Measurements from ENCODE around the gene THAP3.

The THAP3 gene

GRCh38 chr1:6668503-6668902 is 43.8 kb downstream of the THAP3 start:
- DNase-seq (ENCODE audit: insufficient read length) (no peak), FAIRE-seq (no peak)
- TF ChIP-seq POLR2AphosphoS5 (IDR thresholded peaks at IDR 0.05; ENCODE audit: low read depth, low read length) (no peak), POLR2A (IDR thresholded peaks at IDR 0.05; ENCODE audit: low read depth, low read length) (no peak), TAF1 (IDR thresholded peaks at IDR 0.05; ENCODE audit: borderline replicate concordance, low read depth, low read length) (no peak)

DNA sequence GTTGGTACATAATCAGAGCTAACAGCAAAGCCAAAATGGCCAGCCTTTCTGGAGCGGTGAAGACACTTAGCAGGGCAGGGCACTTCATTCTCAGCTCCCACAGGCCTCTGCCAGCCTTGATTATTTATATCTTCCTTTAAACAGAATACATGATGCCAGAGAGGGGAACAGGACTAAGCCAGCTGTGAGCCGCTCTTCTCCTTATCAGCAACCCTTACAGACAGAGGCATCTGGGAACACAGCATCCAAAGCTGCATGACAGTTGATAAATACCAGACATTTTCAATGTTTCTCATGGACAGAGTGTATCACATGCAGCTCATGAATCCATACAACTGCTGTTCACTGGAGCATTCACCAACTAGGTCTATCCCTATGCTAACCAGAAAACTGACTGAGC is 47.9 kb downstream of the THAP3 start:
- no peak for TF ChIP-seq POLR2AphosphoS5 (IDR thresholded peaks at IDR 0.05; ENCODE audit: low read depth, low read length)
- TF ChIP-seq TAF1 (IDR thresholded peaks at IDR 0.05; ENCODE audit: borderline replicate concordance, low read depth, low read length), result no peak
- TF ChIP-seq POLR2A (IDR thresholded peaks at IDR 0.05; ENCODE audit: low read depth, low read length), result no peak
- FAIRE-seq, result no peak
- no peak for DNase-seq (ENCODE audit: insufficient read length)

- no peak for FAIRE-seq
- no peak for TF ChIP-seq POLR2AphosphoS5 (IDR thresholded peaks at IDR 0.05; ENCODE audit: low read depth, low read length)
- DNase-seq (ENCODE audit: insufficient read length), result no peak
These were observed 49.2 kb downstream of the THAP3 start for GRCh38 chr1:6673816-6674398.

DNA sequence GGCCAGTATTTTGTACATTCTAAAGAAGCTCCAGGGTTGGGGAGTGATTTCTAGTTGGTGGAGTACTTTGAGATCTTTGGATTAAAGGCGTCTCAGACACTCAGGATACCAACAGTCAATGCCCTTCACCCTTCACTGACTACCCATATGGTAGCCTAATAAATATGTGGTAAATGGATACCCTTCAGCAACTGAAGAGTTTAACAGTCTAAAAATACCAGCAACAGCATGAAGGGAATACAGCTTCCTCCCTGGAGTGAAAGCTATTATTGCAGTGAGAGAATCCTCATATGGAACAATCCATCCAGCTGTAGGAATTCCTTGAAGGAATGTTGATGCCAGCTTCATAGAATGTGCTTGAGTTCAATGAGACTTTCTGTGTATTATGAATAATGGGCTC is 50.1 kb downstream of the THAP3 start:
- no peak for TF ChIP-seq TAF1 (IDR thresholded peaks at IDR 0.05; ENCODE audit: borderline replicate concordance, low read depth, low read length)
- TF ChIP-seq POLR2A (IDR thresholded peaks at IDR 0.05; ENCODE audit: low read depth, low read length), result no peak
- no peak for TF ChIP-seq POLR2AphosphoS5 (IDR thresholded peaks at IDR 0.05; ENCODE audit: low read depth, low read length)
- DNase-seq (ENCODE audit: insufficient read length) (no peak), FAIRE-seq (no peak)

GRCh38 chr1:6675941-6676340 is 51.3 kb downstream of the THAP3 start:
- FAIRE-seq, result no peak

More at GRCh38 chr1:6675941-6676340, 51.3 kb downstream of the THAP3 start:
- TF ChIP-seq TAF1 (IDR thresholded peaks at IDR 0.05; ENCODE audit: borderline replicate concordance, low read depth, low read length) (no peak), POLR2AphosphoS5 (IDR thresholded peaks at IDR 0.05; ENCODE audit: low read depth, low read length) (no peak), POLR2A (IDR thresholded peaks at IDR 0.05; ENCODE audit: low read depth, low read length) (no peak)
- no peak for DNase-seq (ENCODE audit: insufficient read length)

Data from GM12892 (cell line).